Liver (tissue), 3 donors: Measurements from ENCODE around the gene MT3.

Source experiments
- ATF3 ChIP-seq: IDR thresholded peaks from 2 replicates; pipeline ENCODE4 v1.6.1; 2016; ENCODE audit warnings: antibody characterized with exemption
- CTCF ChIP-seq: fragments of 150-350 bp; IDR thresholded peaks from 2 replicates; pipeline ENCODE4 v1.5.1; 2017; ENCODE audit warnings: improper control_type of control experiment, low read depth, low read length; ENCODE audit not compliant: missing input control
- EGR1 ChIP-seq, 2 donors: IDR thresholded peaks; 2 replicates each; pipeline ENCODE4 v1.6.1; 2016 to 2018; ENCODE audit warnings: antibody characterized with exemption in 2 of 2, low read depth in 2 of 2
- MAX ChIP-seq: IDR thresholded peaks from 2 replicates; pipeline ENCODE4 v1.6.1; 2016; ENCODE audit warnings: antibody characterized with exemption
- REST ChIP-seq: IDR thresholded peaks from 2 replicates; pipeline ENCODE4 v1.6.1; 2016; ENCODE audit warnings: antibody characterized with exemption, mild to moderate bottlenecking
- YY1 ChIP-seq: IDR thresholded peaks from 2 replicates; pipeline ENCODE4 v1.6.1; 2016; ENCODE audit warnings: antibody characterized with exemption, mild to moderate bottlenecking
- ZBTB33 ChIP-seq: IDR thresholded peaks from 2 replicates; pipeline ENCODE4 v1.6.1; 2016; ENCODE audit warnings: antibody characterized with exemption
- donor health status: healthy.
- donor health status: healthy.

- no peak for TF ChIP-seq CTCF
- TF ChIP-seq YY1, result no peak
- TF ChIP-seq MAX, result no peak
- TF ChIP-seq ZBTB33, result no peak
- no peak for TF ChIP-seq EGR1 (IDR thresholded peaks at IDR 0.05; ENCODE audit: low read depth in 2 of 2)
- no peak for TF ChIP-seq REST
- TF ChIP-seq ATF3, result no peak
Observed at GRCh38 chr16:56623637-56624036, 34.3 kb downstream of the MT3 start.
